HepG2 (cell line): ENCODE results near the gene DLG4. TPM values are rescaled to one million over a fixed set of nuclear protein-coding genes. Genes with fewer than 3 reads are reported as not detected.
A peak's percentile ranks its signal among the peaks of the same experiment; 100 is the strongest.

Experiments
- ATAC-seq: fragments of 200-7000 bp; cut with Tn5 transposase; 3 replicates; pipeline ENCODE4 v1.9.1; 2020; ENCODE audit warnings: mild to moderate bottlenecking, moderate library complexity
- BruUV-seq: library from RNA; stranded (reverse); fragments of 400-500 nt; replicated peaks from 2 replicates; lab custom pipeline; 2021; lab: Mats Ljungman, UMichigan
- CTCF ChIA-PET: fragments of 300-600 bp; formaldehyde crosslinking; extraction: SDS; loops from one replicate; lab custom pipeline; 2021; ENCODE audit warnings: low total read pairs, inconsistent platforms, low intra/inter-chr PET ratio; lab: Yijun Ruan, JAX
- POLR2A ChIA-PET: fragments of 350-600 bp; sonication (Branson Sonifier 250); formaldehyde crosslinking; loops from one replicate; lab custom pipeline; 2020; ENCODE audit warnings: antibody characterized with exemption, inconsistent platforms; lab: Yijun Ruan, JAX
- DNase-seq: peaks from one replicate; pipeline ENCODE4 v3.0.0-alpha.2; 2015; ENCODE audit warnings: low spot score
- FAIRE-seq: peaks from 3 replicates; lab custom pipeline; 2011; peaks lifted over from hg19 to GRCh38; lab: Jason Lieb, UNC
- H2AFZ ChIP-seq: one replicate; pipeline ENCODE4 v1.6.1; 2011; ENCODE audit warnings: low read length, inconsistent platforms
- H3K27ac ChIP-seq: fragments of 300-600 bp; 3 replicates; pipeline ENCODE4 v1.8.0; 2011; ENCODE audit warnings: mixed run types, mild to moderate bottlenecking, mixed read lengths, low read length, inconsistent platforms; ENCODE audit not compliant: insufficient read depth; ENCODE audit errors: extremely low read length
- H3K27me3 ChIP-seq, 2 experiments: fragments of 200-600 bp in 1 of 2; 2 replicates in 1 of 2; 3 replicates in 1 of 2; pipeline versions ENCODE4 v1.6.0 to v1.8.0; 2011; ENCODE audit warnings: low read length in 2 of 2, mild to moderate bottlenecking in 2 of 2, moderate library complexity in 2 of 2, inconsistent platforms in 1 of 2; ENCODE audit not compliant: insufficient read depth in 2 of 2, control insufficient read depth in 1 of 2
- H3K36me3 ChIP-seq, 2 experiments: fragments of 200-600 bp in 1 of 2; replicated peaks in 1 of 2; 2 replicates in 1 of 2; 3 replicates in 1 of 2; pipeline versions ENCODE4 v1.5.1 to v1.8.0; 2011; ENCODE audit warnings: low read length in 2 of 2, inconsistent platforms in 1 of 2; ENCODE audit not compliant: insufficient read depth in 2 of 2, control insufficient read depth in 1 of 2
- H3K4me1 ChIP-seq: 2 replicates; pipeline ENCODE4 v1.5.1; 2012; ENCODE audit warnings: low read length, inconsistent platforms; ENCODE audit not compliant: insufficient read depth
- H3K4me2 ChIP-seq: 2 replicates; pipeline ENCODE4 v1.6.0; 2011; ENCODE audit warnings: low read depth, low read length, inconsistent platforms
- H3K4me3 ChIP-seq, 3 experiments: fragments of 200-600 bp in 1 of 3; sonication (generic), shearing (Covaris generic) in 1 of 3; replicated peaks in 1 of 3; 2 replicates each; pipeline ENCODE4 v1.5.1; 2011 to 2016; ENCODE audit warnings: low read length in 3 of 3, inconsistent platforms in 2 of 3, low read depth in 2 of 3, mild to moderate bottlenecking in 2 of 3, control low read depth in 1 of 3, mixed read lengths in 1 of 3; ENCODE audit not compliant: insufficient read depth in 1 of 3
- H3K79me2 ChIP-seq: one replicate; pipeline ENCODE4 v1.6.1; 2011; ENCODE audit warnings: low read length, inconsistent platforms; ENCODE audit not compliant: insufficient read depth
- H3K9ac ChIP-seq: 2 replicates; pipeline ENCODE4 v1.6.0; 2011; ENCODE audit warnings: mild to moderate bottlenecking, low read depth, low read length, inconsistent platforms; ENCODE audit not compliant: insufficient read depth
- H3K9me3 ChIP-seq: 2 replicates; pipeline ENCODE4 v1.5.1; 2012; ENCODE audit warnings: mild to moderate bottlenecking, low read length
- H4K20me1 ChIP-seq: 2 replicates; pipeline ENCODE4 v1.6.0; 2011; ENCODE audit warnings: inconsistent platforms, mild to moderate bottlenecking, low read length, moderate library complexity; ENCODE audit not compliant: insufficient read depth
- BCL6 ChIP-seq: IDR thresholded peaks from 2 replicates; pipeline ENCODE4 v1.6.1; 2016; ENCODE audit warnings: missing genetic modification reagents, missing compliant biosample characterization
- GATAD2A ChIP-seq: IDR thresholded peaks from 2 replicates; pipeline ENCODE4 v1.6.1; 2016
- MTF2 ChIP-seq: sonication (generic); formaldehyde crosslinking; IDR thresholded peaks from 2 replicates; pipeline ENCODE4 v1.5.0; 2020; ENCODE audit warnings: missing genetic modification reagents, borderline replicate concordance
- MYC ChIP-seq: sonication (generic); formaldehyde crosslinking; IDR thresholded peaks from 2 replicates; pipeline ENCODE4 v1.9.0; 2021; ENCODE audit warnings: missing genetic modification reagents, borderline replicate concordance
- NR1H2 ChIP-seq: sonication (generic); formaldehyde crosslinking; IDR thresholded peaks from 2 replicates; pipeline ENCODE4 v1.8.1; 2022; ENCODE audit warnings: low read depth, missing genetic modification reagents, borderline replicate concordance
- ZFP90 ChIP-seq: sonication (generic); formaldehyde crosslinking; IDR thresholded peaks from 2 replicates; pipeline ENCODE4 v1.8.0; 2022; ENCODE audit warnings: missing genetic modification reagents, mild to moderate bottlenecking, inconsistent platforms, borderline replicate concordance
- ZFX ChIP-seq: sonication (generic); formaldehyde crosslinking; IDR thresholded peaks from 2 replicates; pipeline ENCODE4 v1.4.0; 2020; ENCODE audit warnings: mild to moderate bottlenecking, low read depth, missing genetic modification reagents, moderate library complexity
- ZNF160 ChIP-seq: sonication (generic); formaldehyde crosslinking; IDR thresholded peaks from 2 replicates; pipeline ENCODE4 v1.8.0; 2022; ENCODE audit warnings: mild to moderate bottlenecking, inconsistent platforms, missing genetic modification reagents
- ZNF326 ChIP-seq: sonication (generic); formaldehyde crosslinking; IDR thresholded peaks from 2 replicates; pipeline ENCODE4 v1.4.0; 2020; ENCODE audit warnings: missing genetic modification reagents, borderline replicate concordance
- ZNF44 ChIP-seq: sonication (generic); formaldehyde crosslinking; IDR thresholded peaks from 2 replicates; pipeline ENCODE4 v1.5.1; 2020; ENCODE audit warnings: mild to moderate bottlenecking, missing genetic modification reagents
- WGBS: methylation state at CpG from one replicate; pipeline ENCODE4 v1.1.6; 2017; ENCODE audit warnings: low lambda C conversion rate; 5-methylcytosine and 5-hydroxymethylcytosine counted together
- in situ Hi-C: cut with HindIII; loops from 2 replicates; pipeline ENCODE4 v1.10.0; 2017; ENCODE audit warnings: low pct_unique_long_range_greater_than_20kb; ENCODE audit not compliant: extremely low pct_ligation_motif_present
- intact Hi-C: fragments of 100-400 bp; cut with micrococcal nuclease; formaldehyde crosslinking; loops from one replicate; pipeline ENCODE4 v1.10.0; 2022; ENCODE audit not compliant: unreplicated experiment
- polyA plus RNA-seq, 8 experiments: library from polyadenylated mRNA; depleted of rRNA in 3 of 8; stranded (reverse) in 7 of 8; unstranded in 1 of 8; fragments of >200 nt; fragmentation: Illumina TruSeq in 4 of 8; extraction: Trizol in 4 of 8; gene quantifications; 2 replicates each; pipeline versions ENCODE4 v1.2.1 to v1.2.3, GENCODE V29; 2011 to 2016; ENCODE audit warnings: low read depth in 4 of 8, missing spikeins in 1 of 8, mixed read lengths in 1 of 8; ENCODE audit not compliant: insufficient read depth in 1 of 8
- total RNA-seq, 5 experiments: library from RNA; depleted of rRNA; stranded (reverse); fragments of >200 nt; fragmentation: Illumina TruSeq; extraction: Trizol; gene quantifications; 2 replicates each; pipeline ENCODE4 v1.2.3, GENCODE V29; 2016; ENCODE audit warnings: low read depth in 1 of 5
- TF ChIP-seq, protein P1 (sequence below): IDR thresholded peaks from 2 replicates; pipeline ENCODE4 v1.6.1; 2016; ENCODE audit warnings: mild to moderate bottlenecking
- TF ChIP-seq, protein P2 (sequence below): sonication (generic); formaldehyde crosslinking; IDR thresholded peaks from 2 replicates; pipeline ENCODE4 v1.5.1; 2020; ENCODE audit warnings: mild to moderate bottlenecking, missing genetic modification reagents, moderate library complexity
- TF ChIP-seq, protein P3 (sequence below): sonication (generic); formaldehyde crosslinking; IDR thresholded peaks from 2 replicates; pipeline ENCODE4; 2020; ENCODE audit warnings: missing genetic modification reagents, mild to moderate bottlenecking, borderline replicate concordance

Gene DLG4
- total and polyA plus RNA-seq, 2 of the 13 experiments (the other 11 are each of a cell fraction or from before 2014, with no cell fraction given), result 0.71 to 4.3 TPM

DNA sequence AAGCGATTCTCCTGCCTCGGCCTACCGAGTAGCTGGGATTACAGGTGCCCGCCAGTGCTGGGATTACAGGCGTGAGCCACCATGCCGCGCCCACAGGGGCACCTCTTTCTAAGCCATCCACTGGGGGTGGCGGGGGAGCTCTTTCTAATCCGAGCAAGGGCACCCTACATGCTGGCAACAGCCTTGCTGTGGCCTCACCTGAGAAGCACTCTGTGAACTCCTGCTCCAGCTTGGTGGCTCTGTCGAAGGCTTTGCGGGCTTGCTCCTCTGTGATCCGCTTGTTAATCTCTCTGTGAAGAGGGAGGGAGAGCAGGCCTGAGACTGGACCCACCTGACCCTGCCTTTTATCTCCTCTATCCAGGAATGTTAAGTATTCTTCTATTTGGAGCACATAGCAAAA lies 28.6 kb downstream of the DLG4 start:
- POLR2A ChIA-PET, result interaction anchor here (0.7 to 1.5 kb wide), 4 partner anchors 11 to 77 kb away, joined by 3 to 4 read pairs (median 4); partner anchors contain the start of genes ASGR1 and ASGR2
- Histone ChIP-seq H3K9me3 (no peaks in the 10 kb centered on the region), H2AFZ (no peak overlapping the region), H3K4me1 (peaks cover 39% of the 10 kb centered on the region), H4K20me1 (no peaks in the 10 kb centered on the region), H3K9ac (0 out of 2 replicates have a peak overlapping the region, but pooled peaks have one; percentile 29), H3K79me2 (no peaks in the 10 kb centered on the region), H3K4me3 (peak overlapping the region in 1 of 3 experiments; percentile 28; a peak in 1 of 6 replicates), H3K27me3 (no peaks in the 10 kb centered on the region), H3K36me3 (no peaks in the 10 kb centered on the region), H3K4me2 (peak overlapping the region; percentile 58), H3K27ac (no peak overlapping the region)
- TF ChIP-seq ZFX (CRISPR knock-in tag) (0 out of 2 replicates have a peak, but pooled peaks have one; percentile 3), ZFP90 (CRISPR knock-in tag) (0 out of 2 replicates have a peak, but pooled peaks have one; percentile 16), MTF2 (CRISPR knock-in tag) (no peak), ZNF44 (no peak), ZNF326 (CRISPR knock-in tag) (no peak), GATAD2A (CRISPR knock-in tag) (no peak), ZNF160 (CRISPR knock-in tag) (no peak), NR1H2 (CRISPR knock-in tag) (no peak), MYC (CRISPR knock-in tag) (peak; percentile 14; the same call in 1 of the 2 replicates), BCL6 (0 out of 2 replicates have a peak, but pooled peaks have one; percentile 26)
- TF ChIP-seq, protein P1, sequence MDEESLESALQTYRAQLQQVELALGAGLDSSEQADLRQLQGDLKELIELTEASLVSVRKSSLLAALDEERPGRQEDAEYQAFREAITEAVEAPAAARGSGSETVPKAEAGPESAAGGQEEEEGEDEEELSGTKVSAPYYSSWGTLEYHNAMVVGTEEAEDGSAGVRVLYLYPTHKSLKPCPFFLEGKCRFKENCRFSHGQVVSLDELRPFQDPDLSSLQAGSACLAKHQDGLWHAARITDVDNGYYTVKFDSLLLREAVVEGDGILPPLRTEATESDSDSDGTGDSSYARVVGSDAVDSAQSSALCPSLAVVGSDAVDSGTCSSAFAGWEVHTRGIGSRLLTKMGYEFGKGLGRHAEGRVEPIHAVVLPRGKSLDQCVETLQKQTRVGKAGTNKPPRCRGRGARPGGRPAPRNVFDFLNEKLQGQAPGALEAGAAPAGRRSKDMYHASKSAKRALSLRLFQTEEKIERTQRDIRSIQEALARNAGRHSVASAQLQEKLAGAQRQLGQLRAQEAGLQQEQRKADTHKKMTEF, result no peak
- TF ChIP-seq, protein P2, sequence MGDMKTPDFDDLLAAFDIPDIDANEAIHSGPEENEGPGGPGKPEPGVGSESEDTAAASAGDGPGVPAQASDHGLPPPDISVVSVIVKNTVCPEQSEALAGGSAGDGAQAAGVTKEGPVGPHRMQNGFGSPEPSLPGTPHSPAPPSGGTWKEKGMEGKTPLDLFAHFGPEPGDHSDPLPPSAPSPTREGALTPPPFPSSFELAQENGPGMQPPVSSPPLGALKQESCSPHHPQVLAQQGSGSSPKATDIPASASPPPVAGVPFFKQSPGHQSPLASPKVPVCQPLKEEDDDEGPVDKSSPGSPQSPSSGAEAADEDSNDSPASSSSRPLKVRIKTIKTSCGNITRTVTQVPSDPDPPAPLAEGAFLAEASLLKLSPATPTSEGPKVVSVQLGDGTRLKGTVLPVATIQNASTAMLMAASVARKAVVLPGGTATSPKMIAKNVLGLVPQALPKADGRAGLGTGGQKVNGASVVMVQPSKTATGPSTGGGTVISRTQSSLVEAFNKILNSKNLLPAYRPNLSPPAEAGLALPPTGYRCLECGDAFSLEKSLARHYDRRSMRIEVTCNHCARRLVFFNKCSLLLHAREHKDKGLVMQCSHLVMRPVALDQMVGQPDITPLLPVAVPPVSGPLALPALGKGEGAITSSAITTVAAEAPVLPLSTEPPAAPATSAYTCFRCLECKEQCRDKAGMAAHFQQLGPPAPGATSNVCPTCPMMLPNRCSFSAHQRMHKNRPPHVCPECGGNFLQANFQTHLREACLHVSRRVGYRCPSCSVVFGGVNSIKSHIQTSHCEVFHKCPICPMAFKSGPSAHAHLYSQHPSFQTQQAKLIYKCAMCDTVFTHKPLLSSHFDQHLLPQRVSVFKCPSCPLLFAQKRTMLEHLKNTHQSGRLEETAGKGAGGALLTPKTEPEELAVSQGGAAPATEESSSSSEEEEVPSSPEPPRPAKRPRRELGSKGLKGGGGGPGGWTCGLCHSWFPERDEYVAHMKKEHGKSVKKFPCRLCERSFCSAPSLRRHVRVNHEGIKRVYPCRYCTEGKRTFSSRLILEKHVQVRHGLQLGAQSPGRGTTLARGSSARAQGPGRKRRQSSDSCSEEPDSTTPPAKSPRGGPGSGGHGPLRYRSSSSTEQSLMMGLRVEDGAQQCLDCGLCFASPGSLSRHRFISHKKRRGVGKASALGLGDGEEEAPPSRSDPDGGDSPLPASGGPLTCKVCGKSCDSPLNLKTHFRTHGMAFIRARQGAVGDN (CRISPR knock-in tag), result 0 out of 2 replicates have a peak, but pooled peaks have one; percentile 6
- TF ChIP-seq, protein P3, sequence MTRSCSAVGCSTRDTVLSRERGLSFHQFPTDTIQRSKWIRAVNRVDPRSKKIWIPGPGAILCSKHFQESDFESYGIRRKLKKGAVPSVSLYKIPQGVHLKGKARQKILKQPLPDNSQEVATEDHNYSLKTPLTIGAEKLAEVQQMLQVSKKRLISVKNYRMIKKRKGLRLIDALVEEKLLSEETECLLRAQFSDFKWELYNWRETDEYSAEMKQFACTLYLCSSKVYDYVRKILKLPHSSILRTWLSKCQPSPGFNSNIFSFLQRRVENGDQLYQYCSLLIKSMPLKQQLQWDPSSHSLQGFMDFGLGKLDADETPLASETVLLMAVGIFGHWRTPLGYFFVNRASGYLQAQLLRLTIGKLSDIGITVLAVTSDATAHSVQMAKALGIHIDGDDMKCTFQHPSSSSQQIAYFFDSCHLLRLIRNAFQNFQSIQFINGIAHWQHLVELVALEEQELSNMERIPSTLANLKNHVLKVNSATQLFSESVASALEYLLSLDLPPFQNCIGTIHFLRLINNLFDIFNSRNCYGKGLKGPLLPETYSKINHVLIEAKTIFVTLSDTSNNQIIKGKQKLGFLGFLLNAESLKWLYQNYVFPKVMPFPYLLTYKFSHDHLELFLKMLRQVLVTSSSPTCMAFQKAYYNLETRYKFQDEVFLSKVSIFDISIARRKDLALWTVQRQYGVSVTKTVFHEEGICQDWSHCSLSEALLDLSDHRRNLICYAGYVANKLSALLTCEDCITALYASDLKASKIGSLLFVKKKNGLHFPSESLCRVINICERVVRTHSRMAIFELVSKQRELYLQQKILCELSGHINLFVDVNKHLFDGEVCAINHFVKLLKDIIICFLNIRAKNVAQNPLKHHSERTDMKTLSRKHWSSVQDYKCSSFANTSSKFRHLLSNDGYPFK (CRISPR knock-in tag), result no peak
- ATAC-seq (peak; percentile 42), DNase-seq (no peak), FAIRE-seq (no peak)
- in situ Hi-C loops, result no loop called here
- 59% methylated on average over 7 of the region's 12 CpGs for WGBS
- no TSS peak for BruUV-seq
- intact Hi-C loops, result no loop called here
- CTCF ChIA-PET, result no interaction called here
